Right lung (tissue), 10 donors: ENCODE measurements around the gene TSPOAP1. TPM values are rescaled to one million over a fixed set of nuclear protein-coding genes. Genes with fewer than 3 reads are reported as not detected.

Experiments used
- DNase-seq, 2 donors: peaks; one replicate each; pipeline ENCODE4 v3.0.0-alpha.2; 2013
- long read RNA-seq, 8 donors: transcript quantifications; one replicate each; lab custom pipeline, GENCODE V29; 2026
- polyA plus RNA-seq, 5 donors: library from polyadenylated mRNA; unstranded; fragments of 120-200 nt; gene quantifications; one replicate each; pipeline versions ENCODE4 v1.2.1 to v1.2.3, GENCODE V29; 2013; ENCODE audit warnings: inconsistent platforms in 1 of 5, low replicate concordance in 1 of 5; ENCODE audit not compliant: insufficient read length in 5 of 5, insufficient read depth in 1 of 5

The TSPOAP1 gene, protein sequence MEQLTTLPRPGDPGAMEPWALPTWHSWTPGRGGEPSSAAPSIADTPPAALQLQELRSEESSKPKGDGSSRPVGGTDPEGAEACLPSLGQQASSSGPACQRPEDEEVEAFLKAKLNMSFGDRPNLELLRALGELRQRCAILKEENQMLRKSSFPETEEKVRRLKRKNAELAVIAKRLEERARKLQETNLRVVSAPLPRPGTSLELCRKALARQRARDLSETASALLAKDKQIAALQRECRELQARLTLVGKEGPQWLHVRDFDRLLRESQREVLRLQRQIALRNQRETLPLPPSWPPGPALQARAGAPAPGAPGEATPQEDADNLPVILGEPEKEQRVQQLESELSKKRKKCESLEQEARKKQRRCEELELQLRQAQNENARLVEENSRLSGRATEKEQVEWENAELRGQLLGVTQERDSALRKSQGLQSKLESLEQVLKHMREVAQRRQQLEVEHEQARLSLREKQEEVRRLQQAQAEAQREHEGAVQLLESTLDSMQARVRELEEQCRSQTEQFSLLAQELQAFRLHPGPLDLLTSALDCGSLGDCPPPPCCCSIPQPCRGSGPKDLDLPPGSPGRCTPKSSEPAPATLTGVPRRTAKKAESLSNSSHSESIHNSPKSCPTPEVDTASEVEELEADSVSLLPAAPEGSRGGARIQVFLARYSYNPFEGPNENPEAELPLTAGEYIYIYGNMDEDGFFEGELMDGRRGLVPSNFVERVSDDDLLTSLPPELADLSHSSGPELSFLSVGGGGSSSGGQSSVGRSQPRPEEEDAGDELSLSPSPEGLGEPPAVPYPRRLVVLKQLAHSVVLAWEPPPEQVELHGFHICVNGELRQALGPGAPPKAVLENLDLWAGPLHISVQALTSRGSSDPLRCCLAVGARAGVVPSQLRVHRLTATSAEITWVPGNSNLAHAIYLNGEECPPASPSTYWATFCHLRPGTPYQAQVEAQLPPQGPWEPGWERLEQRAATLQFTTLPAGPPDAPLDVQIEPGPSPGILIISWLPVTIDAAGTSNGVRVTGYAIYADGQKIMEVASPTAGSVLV (N-terminal part only)
- 10 to 100 TPM; 43.0 to 63.3 (median 55.4) TPM for polyA plus RNA-seq
- long read RNA-seq, donor 1, full-length matches to known transcripts, result 3 of 3 reads
- long read RNA-seq, donor 1, partial matches to known transcripts, result 0 of 3 reads
- long read RNA-seq, donor 1, other reads (novel, unspliced or antisense), result 0 of 3 reads
- long read RNA-seq, donor 2, full-length matches to known transcripts, result 2 of 2 reads
- long read RNA-seq, donor 2, partial matches to known transcripts, result 0 of 2 reads
- long read RNA-seq, donor 2, other reads (novel, unspliced or antisense), result 0 of 2 reads
- long read RNA-seq, donor 3, full-length matches to known transcripts, result 6 of 6 reads
- long read RNA-seq, donor 3, partial matches to known transcripts, result 0 of 6 reads
- long read RNA-seq, donor 3, other reads (novel, unspliced or antisense), result 0 of 6 reads
- long read RNA-seq, donor 4, full-length matches to known transcripts, result 2 of 2 reads
- long read RNA-seq, donor 4, partial matches to known transcripts, result 0 of 2 reads
- long read RNA-seq, donor 4, other reads (novel, unspliced or antisense), result 0 of 2 reads
- long read RNA-seq, donor 5, full-length matches to known transcripts, result 6 of 6 reads
- long read RNA-seq, donor 5, partial matches to known transcripts, result 0 of 6 reads
- long read RNA-seq, donor 5, other reads (novel, unspliced or antisense), result 0 of 6 reads
- long read RNA-seq, donor 6, full-length matches to known transcripts, result 3 of 3 reads
- long read RNA-seq, donor 6, partial matches to known transcripts, result 0 of 3 reads
- long read RNA-seq, donor 6, other reads (novel, unspliced or antisense), result 0 of 3 reads
- long read RNA-seq, donor 7, full-length matches to known transcripts, result 5 of 11 reads
- long read RNA-seq, donor 7, partial matches to known transcripts, result 6 of 11 reads
- long read RNA-seq, donor 7, other reads (novel, unspliced or antisense), result 0 of 11 reads
- long read RNA-seq, donor 8, full-length matches to known transcripts, result 2 of 2 reads
- long read RNA-seq, donor 8, partial matches to known transcripts, result 0 of 2 reads
- long read RNA-seq, donor 8, other reads (novel, unspliced or antisense), result 0 of 2 reads

DNA sequence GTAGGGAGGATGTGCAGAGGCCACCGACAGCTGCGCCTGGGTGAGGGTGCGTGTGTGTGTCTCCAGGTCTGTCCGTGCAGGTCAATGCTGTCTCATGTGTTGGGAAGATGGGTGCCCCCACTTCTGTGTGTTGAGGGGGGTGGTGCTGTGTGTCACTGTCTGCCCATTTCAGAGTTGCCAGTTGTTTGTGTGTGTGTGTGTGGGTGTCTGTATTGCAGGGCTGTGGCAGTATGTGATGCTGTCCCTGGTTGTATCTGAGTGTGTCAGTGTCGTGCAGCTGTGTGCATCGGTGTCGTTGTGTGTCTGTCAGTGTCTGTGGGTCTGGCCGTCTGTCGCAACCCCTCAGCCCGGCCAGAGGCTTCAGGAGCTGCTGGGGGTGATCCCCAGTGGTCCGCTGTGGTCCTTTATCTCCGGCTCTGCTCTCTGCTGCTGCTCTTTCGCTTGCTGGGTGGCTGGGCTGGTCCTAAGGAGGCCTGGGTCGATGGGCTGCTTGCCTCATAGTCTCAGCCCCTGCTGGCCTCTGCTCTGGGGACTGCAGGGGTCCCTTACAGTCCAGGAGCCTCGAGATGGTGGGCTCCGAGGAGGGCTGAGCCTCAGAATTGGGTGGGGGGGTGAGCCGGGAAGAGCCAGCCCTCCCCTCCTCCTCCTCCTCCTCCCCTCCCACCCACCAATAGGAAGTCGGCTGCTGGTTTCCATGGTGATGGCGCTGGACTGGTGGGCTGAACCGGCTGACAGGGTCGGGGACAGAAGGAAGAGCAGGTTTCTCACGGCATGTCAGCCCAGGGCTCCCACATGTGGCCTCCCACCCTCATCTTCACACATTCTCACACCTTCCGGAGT lies at the start of gene TSPOAP1:
TSPOAP1 (minus strand) TSS at position 601 of the 840 bp plus-strand sequence. CDS start 875 bp downstream, outside the sequence.
- no peak for DNase-seq

DNA sequence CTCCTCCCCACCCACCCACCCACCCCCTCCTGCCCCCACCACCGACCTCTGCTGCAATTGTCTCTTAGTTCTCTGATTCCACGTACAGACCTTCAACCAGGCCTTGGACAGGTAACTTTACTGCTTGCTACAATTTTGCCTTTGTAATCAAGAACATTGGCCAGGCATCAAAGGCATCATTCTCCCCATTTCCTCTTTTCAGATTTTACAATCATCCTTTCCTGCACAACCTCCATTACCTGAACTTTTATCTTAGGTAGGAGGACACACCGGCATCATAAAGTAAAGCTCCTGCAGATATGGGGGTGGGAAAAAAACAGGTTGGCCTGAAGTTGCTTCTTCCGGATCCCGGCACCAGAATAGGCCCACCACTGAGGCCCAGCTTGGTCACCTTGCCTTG lies 49.1 kb upstream of the TSPOAP1 start:
- no peak for DNase-seq

DNA sequence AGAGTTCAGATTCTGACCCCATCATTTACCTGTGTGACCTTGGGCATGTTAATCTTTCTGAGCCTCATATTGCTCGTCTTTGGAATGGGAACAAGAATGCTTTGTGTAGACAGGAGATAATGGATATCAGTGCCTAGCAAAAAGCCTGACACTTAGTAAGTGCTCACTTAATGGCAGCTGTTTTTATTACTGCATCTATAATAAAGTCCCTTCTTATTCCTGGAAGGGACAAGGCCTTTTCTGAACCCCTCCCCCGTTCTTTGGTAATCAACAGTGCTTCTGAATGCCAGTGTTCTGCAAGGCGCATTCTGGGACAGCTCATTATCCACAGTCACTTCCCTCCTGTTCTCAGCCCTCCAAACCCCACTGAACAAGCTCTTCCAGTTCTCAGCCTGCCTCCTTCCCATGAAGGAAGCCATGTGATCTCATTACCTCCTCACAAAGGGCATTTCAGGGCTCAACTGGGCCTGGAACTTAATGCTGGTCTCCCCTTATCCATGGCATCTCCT lies 48.6 kb upstream of the TSPOAP1 start:
- DNase-seq, result peak; percentile 55 to 58

DNA sequence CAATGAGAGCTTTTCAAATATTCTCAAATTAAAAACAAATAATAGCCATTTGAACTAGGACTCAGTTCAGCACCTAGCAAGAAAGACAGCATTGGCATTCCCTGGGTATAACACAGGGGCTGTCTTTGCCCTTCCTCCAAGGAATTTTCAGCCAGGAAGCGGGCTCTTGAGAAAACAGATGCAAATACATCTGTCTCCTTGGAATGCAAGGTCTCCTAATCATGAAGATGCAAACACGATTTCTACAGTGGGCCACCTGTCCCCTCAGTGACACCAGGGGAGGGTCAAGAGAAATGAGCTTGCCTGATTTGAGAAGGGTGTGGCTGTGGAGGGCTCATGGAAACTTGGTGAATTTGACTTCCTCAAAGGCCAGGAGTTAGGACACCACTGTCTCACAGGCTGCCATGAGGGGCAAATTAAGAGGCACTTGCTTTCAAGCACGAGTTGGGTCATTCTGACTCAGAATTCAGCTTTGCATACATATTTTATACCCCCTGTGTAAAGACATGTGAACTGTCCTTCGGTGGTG lies 47.9 kb upstream of the TSPOAP1 start:
- no peak for DNase-seq

DNA sequence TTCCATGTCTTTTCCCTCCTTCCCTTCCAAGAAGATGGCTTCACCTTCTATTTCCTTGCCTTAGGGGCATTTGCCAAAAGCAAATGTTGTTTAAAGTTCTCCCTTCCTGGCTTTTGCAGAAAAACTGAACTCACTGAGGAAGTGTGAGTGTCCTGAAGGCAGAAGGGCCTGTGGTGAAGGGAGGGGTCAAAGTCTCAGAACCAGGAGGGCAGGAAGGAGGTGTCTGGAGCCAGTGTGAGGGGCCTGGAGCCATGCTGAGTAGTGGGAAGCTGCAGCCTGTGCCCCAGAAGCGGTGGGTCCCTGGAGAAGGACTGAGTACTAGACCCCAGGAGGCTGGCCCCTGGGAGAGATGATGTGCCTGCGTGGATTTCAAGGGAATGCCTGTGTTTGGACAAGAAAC lies 47.2 kb upstream of the TSPOAP1 start:
- no peak for DNase-seq

DNA sequence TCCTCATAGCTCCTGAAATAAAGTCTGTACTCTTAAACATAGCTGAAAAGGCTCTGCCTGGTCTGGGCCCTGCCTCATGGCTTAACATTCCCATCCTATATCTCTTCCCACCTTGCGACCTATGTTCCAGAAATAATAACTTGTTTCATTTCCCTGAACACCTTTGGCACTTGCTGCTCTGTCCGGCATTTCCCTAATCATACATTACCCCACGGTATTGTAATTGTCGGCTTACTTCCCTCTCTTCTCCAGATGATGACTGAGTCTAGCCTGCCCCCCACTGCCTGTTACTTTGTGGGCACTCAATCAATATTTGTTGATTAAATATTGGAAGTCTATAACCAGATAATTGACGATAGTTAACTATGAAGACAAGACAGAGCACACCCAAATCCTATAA lies 46.7 kb upstream of the TSPOAP1 start:
- DNase-seq, result no peak

DNA sequence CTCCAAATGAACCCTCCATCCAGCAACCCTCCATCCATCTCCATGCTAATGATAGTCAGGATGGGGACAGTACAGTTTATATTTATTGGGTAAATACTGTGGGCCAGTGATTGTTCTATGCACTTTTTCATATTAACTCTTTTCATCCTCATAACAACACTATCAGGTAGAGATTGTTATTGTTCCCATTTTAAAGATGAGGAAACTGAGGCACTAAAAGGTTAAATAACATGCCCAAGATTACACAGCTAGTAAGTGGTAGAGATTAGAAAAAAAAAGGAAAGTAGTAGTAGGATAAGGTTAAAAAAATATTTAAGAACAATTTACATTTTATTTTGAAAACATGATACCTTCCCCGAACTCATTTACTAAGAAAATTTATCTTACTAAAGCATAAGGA lies 45.3 kb upstream of the TSPOAP1 start:
- no peak for DNase-seq

DNA sequence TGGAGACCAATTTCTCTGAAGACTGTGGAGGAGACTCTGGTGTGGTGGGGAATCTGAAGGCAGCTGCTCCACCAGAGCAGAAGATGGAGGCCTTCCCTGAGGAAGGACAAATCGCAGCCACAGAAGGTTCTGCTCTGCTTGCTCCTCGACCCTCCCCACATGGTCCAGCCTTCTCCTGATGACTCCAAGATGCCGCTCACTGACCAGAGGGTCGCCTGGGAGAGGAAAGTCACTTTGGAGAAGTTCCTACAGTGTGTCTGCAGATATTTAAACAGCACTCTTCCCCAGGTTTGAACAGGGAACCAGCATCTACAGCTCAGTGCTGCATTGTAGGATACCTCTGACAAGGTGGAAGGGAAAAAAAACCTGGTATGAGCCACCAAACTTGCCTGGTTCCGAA lies 44.4 kb upstream of the TSPOAP1 start:
- DNase-seq, result no peak

DNA sequence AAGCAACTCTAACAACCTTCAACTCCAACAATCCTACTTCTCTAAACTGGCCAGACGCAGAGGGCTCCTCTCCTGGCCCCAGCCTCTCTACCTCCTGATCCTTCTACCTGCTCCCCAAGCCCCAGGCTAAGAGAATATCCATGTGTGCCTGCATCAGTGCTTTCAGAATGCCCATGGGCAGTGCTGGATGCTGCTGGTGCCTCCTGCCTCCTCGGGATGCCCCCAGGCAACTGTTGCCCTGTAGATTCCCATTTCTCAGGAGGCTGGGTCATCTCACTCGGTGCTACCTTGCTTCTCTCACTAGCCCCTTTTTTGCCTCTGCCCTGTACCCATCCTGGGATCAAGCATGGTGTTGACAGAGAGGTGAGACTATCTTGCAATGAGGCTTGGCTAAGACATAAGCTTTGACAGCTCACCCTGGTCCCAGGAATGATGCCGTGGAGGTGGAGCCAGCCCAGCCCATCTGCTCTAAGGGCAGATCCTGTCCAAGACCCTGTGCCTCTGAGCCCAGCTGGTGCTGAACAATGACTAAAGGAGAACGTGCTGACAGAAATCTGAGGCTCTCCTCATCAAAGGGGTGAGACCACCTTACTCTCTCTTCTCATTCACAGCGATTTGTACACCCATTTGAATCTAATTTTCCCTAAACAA lies 42.8 kb upstream of the TSPOAP1 start:
- DNase-seq, result no peak

DNA sequence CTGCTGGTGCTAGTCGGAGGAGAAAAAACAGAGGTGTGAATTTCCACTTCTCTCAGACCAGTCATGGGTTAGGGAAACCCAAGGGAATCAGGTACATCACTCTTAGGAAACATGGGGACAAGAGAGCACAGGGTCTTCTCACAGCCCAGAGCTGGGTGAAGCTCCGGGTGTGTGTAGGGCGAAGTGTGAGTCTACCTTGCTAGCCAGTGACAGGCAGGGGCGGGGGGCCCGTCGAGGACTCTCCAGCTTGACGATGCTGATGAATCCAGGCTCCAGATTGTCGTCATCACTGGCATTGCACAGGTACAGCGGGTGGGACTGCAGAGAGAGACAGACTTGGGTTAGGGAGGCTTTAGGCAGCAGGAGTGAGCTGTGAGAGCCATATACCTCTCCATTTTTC lies 42.1 kb upstream of the TSPOAP1 start:
- no peak for DNase-seq

DNA sequence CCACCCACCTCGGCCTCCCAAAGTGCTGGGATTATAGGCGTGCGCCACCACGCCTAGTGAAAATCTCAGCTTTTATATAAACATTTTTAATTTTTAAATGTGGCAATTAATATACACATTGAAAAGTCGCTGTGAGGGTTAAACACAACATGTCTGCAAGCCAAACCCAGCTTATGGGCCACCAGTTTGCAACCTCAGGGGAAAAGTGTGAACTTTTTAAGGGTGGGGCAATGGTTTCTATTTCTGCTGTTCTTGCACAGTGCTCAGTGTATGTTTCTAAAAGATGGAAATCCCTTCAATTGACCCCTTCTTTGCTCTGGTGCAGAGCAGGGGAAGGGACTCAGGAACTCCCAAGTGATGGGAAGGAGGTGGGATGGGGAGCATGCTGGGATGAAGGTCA lies 41.7 kb upstream of the TSPOAP1 start:
- no peak for DNase-seq

DNA sequence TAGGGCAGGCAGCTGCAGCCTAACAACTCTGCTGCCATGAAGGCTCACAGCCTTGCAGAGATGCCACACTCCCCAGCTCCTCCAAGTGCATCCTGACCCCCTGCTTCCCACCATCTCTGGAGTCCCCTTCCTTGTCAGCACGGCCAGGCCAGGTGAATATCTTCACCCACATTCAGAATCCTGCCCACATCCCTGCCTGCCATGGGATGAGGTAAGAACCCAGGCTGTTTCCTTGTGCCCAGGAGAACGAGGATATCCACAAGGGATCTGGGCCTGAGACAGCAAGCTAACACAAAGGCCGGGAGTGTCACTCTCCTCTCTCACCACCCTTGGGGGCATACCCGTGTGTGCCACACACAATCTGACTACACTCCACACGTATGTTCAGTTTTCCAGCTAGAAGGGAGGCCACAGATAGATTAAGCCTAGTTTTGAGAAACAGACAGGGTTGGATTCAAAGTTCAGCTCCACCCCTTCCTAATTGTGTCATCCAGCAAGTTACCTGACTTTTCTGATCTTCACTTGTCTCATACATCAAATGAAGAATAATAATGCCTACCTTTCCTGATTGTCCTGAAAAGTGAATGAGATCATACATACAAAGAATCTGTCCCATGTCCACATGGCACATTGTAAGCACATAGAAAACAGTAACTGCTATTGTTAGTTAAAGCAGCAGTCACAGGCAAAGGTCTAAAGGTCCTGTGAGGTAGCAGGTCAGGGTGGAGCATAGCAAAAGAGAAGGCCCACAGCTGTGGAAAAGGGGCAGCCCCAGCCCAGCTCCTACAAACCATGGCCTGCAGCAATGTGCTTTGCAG lies 40.8 kb upstream of the TSPOAP1 start:
- DNase-seq, result no peak

DNA sequence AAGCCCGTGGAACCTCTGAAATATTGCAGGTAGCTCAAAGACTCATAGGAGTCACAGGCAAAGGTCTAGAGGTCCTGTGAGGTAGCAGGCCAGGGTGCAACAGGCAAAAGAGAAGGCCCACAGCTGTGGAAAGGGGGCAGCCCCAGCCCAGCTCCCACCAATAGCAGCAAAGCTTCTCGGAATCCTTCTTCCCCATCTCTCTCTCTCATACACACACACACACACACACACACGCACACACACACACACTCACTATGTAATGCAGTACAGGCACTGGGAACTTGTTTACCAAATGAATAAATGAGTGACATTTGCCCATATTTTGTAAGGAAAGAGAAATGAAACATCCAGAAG lies 40.2 kb upstream of the TSPOAP1 start:
- DNase-seq, result no peak

DNA sequence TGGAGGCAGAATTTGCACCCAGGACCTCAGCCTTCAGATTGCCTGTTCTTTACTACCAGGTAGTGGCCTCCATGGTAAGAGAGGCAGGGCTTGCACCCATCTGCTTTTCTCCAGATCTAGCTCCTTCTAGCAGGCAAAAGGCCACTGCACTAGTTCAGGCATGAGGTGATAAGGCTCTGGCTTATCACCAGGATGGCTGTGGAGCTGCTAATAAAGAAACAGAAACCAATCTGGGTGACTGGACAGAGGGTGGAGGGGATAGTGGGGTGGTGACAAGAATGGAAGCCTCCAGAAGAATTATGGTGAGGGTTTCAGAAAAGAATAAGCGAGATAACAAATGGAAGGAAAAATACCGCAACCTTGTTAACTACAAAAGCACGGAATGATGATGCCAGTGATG lies 38.9 kb upstream of the TSPOAP1 start:
- no peak for DNase-seq

DNA sequence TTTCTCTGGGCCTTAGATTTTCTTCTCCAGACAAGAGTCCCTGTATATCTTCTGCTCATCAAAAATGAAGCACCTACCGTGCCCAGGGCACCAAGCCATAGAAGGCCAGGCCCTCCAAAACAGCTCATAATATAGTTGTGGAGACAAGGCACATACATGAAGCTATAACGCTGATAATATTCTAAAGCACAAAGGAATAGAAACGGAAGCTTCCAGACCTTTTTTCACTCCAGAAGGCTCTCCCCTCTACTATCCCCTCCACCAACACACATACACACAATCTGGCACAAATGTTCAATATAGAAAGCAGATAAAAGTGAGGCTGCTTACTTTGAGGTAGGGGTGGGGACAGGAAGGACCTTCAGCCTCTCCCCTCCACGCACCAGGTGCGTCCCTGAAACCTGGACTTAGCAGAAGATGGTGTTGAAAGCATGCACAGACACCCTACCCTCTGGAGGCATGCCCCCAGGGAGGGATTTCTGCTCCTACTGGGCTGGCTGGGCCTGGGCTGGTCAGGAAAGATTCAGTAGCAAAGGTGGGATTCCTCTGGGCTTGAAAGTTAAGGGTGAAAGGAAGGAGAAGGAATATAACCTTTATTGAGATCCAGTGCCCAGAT lies 37.5 kb upstream of the TSPOAP1 start:
- DNase-seq, result no peak

DNA sequence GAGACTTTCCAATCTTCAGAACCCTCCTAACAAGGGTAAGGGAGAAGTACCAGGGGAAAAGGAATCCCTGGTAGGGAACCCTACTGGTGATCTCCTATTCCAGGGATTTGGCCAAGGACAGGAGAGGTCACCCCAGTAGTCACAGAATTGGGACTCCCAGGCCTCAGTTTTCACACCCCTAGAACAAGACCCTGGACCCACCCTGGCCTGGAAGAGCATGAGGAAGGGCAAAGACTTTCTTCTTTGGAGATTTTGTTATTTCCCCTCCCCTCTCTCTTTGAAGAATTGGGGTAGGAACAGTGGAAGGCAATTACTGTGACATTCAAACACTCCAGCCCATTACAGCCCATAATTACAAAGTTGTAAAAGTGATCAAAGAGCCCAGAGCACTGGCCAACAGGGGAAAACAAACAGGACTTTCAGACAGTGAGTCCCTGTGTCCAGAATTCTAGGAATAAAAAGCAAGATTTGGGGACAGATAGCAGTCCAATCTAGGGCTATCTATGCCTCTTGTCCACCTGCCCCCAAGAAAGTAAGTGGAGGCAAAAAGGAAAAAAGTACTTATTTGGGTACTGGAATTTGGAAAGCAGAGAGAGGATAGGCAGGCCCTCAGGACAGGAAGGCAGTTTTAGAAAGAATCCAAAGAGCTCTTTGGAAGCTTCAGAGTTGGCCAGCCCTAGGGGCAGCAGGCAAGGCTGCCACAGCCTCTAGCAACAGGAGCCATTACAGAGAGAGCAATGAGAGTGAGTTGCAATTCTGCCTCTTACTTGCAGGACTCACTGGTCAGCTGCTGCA lies 36.8 kb upstream of the TSPOAP1 start:
- no peak for DNase-seq
